GM19468 (cell line): ENCODE results near the gene LIME1.

Experiments used
- ATAC-seq: cut with Tn5 transposase; IDR thresholded peaks from one replicate; pipeline ENCODE4 v1.9.1; 2021; ENCODE audit warnings: mild to moderate bottlenecking, moderate library complexity, moderate number of reproducible peaks; ENCODE audit not compliant: unreplicated experiment; ENCODE audit errors: extremely low read depth

LIME1 gene

DNA sequence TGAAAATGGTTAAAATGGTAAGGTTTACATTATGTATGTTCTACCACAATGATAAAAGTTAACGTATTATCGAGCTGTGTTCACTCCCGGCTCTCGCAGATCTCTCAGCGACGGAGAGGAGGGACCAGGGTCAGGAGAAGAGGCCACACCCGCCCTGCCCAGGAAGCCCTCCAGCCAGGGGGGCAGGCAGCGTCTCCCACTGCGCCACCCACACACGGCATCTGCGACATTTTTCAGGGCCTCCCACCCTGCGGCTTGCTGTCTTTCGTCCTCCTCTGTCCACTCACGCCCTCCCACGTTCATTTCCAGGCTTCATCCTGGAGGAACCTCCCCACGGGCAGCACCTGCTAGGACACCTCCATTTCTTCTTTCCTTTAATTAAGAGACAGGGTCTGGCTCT, 51.3 kb downstream of the LIME1 start:
- ATAC-seq, result no peak
